HG03175 (cell line): Measurements from ENCODE around the gene ZFYVE28.

Experiments used
- ATAC-seq: cut with Tn5 transposase; IDR thresholded peaks from one replicate; pipeline ENCODE4 v1.9.1; 2021; ENCODE audit warnings: mild to moderate bottlenecking, moderate library complexity; ENCODE audit not compliant: unreplicated experiment

The ZFYVE28 gene

GRCh38 chr4:2428496-2429213, 10.2 kb upstream of the ZFYVE28 start:
- ATAC-seq, result no peak

- ATAC-seq, result no peak
Measured at GRCh38 chr4:2427383-2428334, 9.2 kb upstream of the ZFYVE28 start.

GRCh38 chr4:2426711-2427275, 8.3 kb upstream of the ZFYVE28 start:
- ATAC-seq, result no peak

GRCh38 chr4:2426069-2426397, 7.6 kb upstream of the ZFYVE28 start:
- no peak for ATAC-seq

GRCh38 chr4:2425386-2426068, 7.1 kb upstream of the ZFYVE28 start:
- no peak for ATAC-seq

- no peak for ATAC-seq
Measured at GRCh38 chr4:2424581-2424980, 6.1 kb upstream of the ZFYVE28 start.

GRCh38 chr4:2423695-2424094, 5.2 kb upstream of the ZFYVE28 start:
- ATAC-seq, result no peak

- no peak for ATAC-seq
Measured at GRCh38 chr4:2423066-2423465, 4.6 kb upstream of the ZFYVE28 start.

GRCh38 chr4:2421928-2422327, 3.5 kb upstream of the ZFYVE28 start:
- ATAC-seq, result no peak

- no peak for ATAC-seq
Measured at GRCh38 chr4:2419814-2420213, 1.4 kb upstream of the ZFYVE28 start.

- ATAC-seq, result peak; percentile 92
Measured at GRCh38 chr4:2418650-2419571, 466 bp upstream of the ZFYVE28 start, which contains the start of gene CFAP99. Gene CFAP99, plus strand, starts transcription at chr4:2418955.

- no peak for ATAC-seq
Measured at GRCh38 chr4:2417226-2417764, 1.1 kb downstream of the ZFYVE28 start.

- ATAC-seq, result no peak
Measured at GRCh38 chr4:2416564-2417225, 1.8 kb downstream of the ZFYVE28 start.

GRCh38 chr4:2415881-2416563, 2.4 kb downstream of the ZFYVE28 start:
- no peak for ATAC-seq

GRCh38 chr4:2415213-2415612, 3.2 kb downstream of the ZFYVE28 start:
- no peak for ATAC-seq

GRCh38 chr4:2413821-2414610, 4.4 kb downstream of the ZFYVE28 start:
- no peak for ATAC-seq

- ATAC-seq, result peak; percentile 65
Measured at GRCh38 chr4:2412885-2413716, 5.3 kb downstream of the ZFYVE28 start.
